ENCODE measurements around the gene KLK14. TPM values are rescaled to one million over a fixed set of nuclear protein-coding genes. Genes with fewer than 3 reads are reported as not detected.

Gene KLK14
- total and polyA plus RNA-seq, 10 of the 15 experiments (the other 5 are each of a cell fraction or from before 2014, with no cell fraction given): not detected

- no peaks in the 10 kb centered on the region for H3K36me3 ChIP-seq (ENCODE audit: control insufficient read depth in 2 of 2, insufficient read depth in 2 of 2, low read length in 1 of 2)
- intact Hi-C loops (cut with micrococcal nuclease; ENCODE audit: unreplicated experiment) (no loop called here), in situ Hi-C loops (cut with MboI) (no loop called here)
- POLR2A ChIA-PET: no interaction called here
- no peaks in the 10 kb centered on the region; a peak in 1 of 4 replicates for H3K27me3 ChIP-seq (replicated peaks in 1 of 2; ENCODE audit: control insufficient read depth in 2 of 2, insufficient read depth in 2 of 2, low read length in 1 of 2)
- no TSS peak for BruUV-seq (replicated peaks)
- H3K4me3 ChIP-seq: no peak overlapping the region
- CTCF ChIA-PET: no interaction called here
- H4K20me1 ChIP-seq (ENCODE audit: control insufficient read depth, insufficient read depth): no peaks in the 10 kb centered on the region
- no peak overlapping the region for H3K27ac ChIP-seq (ENCODE audit: control insufficient read depth, insufficient read depth)
- no peaks in the 10 kb centered on the region for H3K79me2 ChIP-seq (ENCODE audit: control insufficient read depth, insufficient read depth, low read length)
- H3K4me1 ChIP-seq (ENCODE audit: control insufficient read depth, insufficient read depth, low read length): no peaks in the 10 kb centered on the region
- TF ChIP-seq PAX8 (IDR thresholded peaks at IDR 0.05) (no peak), CBX5 (IDR thresholded peaks at IDR 0.05; ENCODE audit: low read depth) (no peak), POLR2AphosphoS2 (IDR thresholded peaks at IDR 0.05; ENCODE audit: low read depth, low read length) (no peak), MLLT1 (IDR thresholded peaks at IDR 0.05) (no peak), HDGF (IDR thresholded peaks at IDR 0.05) (no peak), JUND (IDR thresholded peaks at IDR 0.05; ENCODE audit: low read depth, low read length) (no peak), CEBPZ (IDR thresholded peaks at IDR 0.05; ENCODE audit: low read depth, low read length) (no peak), ETV6 (conservative IDR thresholded peaks at IDR 0.05 in 1 of 2, IDR thresholded peaks at IDR 0.05 in 1 of 2; ENCODE audit: borderline replicate concordance in 1 of 2, low read depth in 1 of 2) (no peak), TARDBP (IDR thresholded peaks at IDR 0.05; ENCODE audit: borderline replicate concordance) (no peak), NFXL1 (IDR thresholded peaks at IDR 0.05; ENCODE audit: borderline replicate concordance) (no peak), STAT3 (IDR thresholded peaks at IDR 0.05; ENCODE audit: low read depth, low read length) (no peak), CBFB (IDR thresholded peaks at IDR 0.05; ENCODE audit: low read depth) (no peak), HDAC6 (IDR thresholded peaks at IDR 0.05; ENCODE audit: unreplicated experiment) (no peak), CEBPB (IDR thresholded peaks at IDR 0.05; ENCODE audit: borderline replicate concordance in 1 of 2, low read depth in 2 of 2, low read length in 2 of 2) (no peak), BACH1 (IDR thresholded peaks at IDR 0.05; ENCODE audit: borderline replicate concordance) (no peak), ELK1 (IDR thresholded peaks at IDR 0.05; ENCODE audit: low read depth, low read length) (no peak)
- H3K4me2 ChIP-seq (ENCODE audit: control insufficient read depth, insufficient read depth): no peak overlapping the region
- SMC1A ChIA-PET (ENCODE audit: uncharacterized antibody, unreplicated experiment): interaction anchor here (0.5 kb wide), 1 partner anchor 19 kb away, joined by 3 read pairs; no protein-coding TSS in a partner anchor
- whole genome bisulfite sequencing (ENCODE audit: insufficient coverage, insufficient replicate concordance, low lambda C conversion rate, missing lambda C conversion rate): 11% methylated on average over 16 of the region's 25 CpGs
- RAD21 ChIA-PET (ENCODE audit: unreplicated experiment): no interaction called here
- no peaks in the 10 kb centered on the region for H3K9me3 ChIP-seq (replicated peaks; ENCODE audit: control insufficient read depth, insufficient read depth, low read length)
- no peak overlapping the region for H2AFZ ChIP-seq (ENCODE audit: control insufficient read depth, low read depth, low read length)
- H3K9ac ChIP-seq (ENCODE audit: control insufficient read depth, insufficient read depth, low read length): no peak overlapping the region
- no peak for FAIRE-seq
- ATAC-seq: no peak
- no peak for DNase-seq (ENCODE audit: low read depth, low spot score)
These were observed 17.3 kb downstream of the KLK14 start for GRCh38 chr19:51065221-51065960.
